NCI-H2171 treated with DMSO at 0.1 percent for 48 hours (cell line): Measurements from ENCODE around the gene EXOC3L4.

Experiments
- DNase-seq: peaks from one replicate; lab custom pipeline; 2025; lab: John Stamatoyannopoulos, UW

The EXOC3L4 gene

GRCh38 chr14:103091041-103091882 lies 3.3 kb upstream of the EXOC3L4 start:
- peak; percentile 50 for DNase-seq

GRCh38 chr14:103091883-103092222 lies 2.7 kb upstream of the EXOC3L4 start:
- DNase-seq, result no peak

- no peak for DNase-seq
Observed at GRCh38 chr14:103093856-103094405, 594 bp upstream of the EXOC3L4 start.

GRCh38 chr14:103095210-103095778 lies 769 bp downstream of the EXOC3L4 start:
- no peak for DNase-seq

- no peak for DNase-seq
Observed at GRCh38 chr14:103096387-103096786, 1.9 kb downstream of the EXOC3L4 start.

- DNase-seq, result no peak
Observed at GRCh38 chr14:103097244-103097993, 2.9 kb downstream of the EXOC3L4 start.

GRCh38 chr14:103097994-103098957 lies 3.8 kb downstream of the EXOC3L4 start:
- no peak for DNase-seq

GRCh38 chr14:103099081-103099732 lies 4.7 kb downstream of the EXOC3L4 start:
- DNase-seq, result no peak

GRCh38 chr14:103099733-103100280 lies 5.3 kb downstream of the EXOC3L4 start:
- DNase-seq, result no peak

- DNase-seq, result no peak
Observed at GRCh38 chr14:103100281-103101121, 6.0 kb downstream of the EXOC3L4 start.

GRCh38 chr14:103101257-103101962 lies 6.9 kb downstream of the EXOC3L4 start:
- DNase-seq, result no peak

GRCh38 chr14:103101963-103102688 lies 7.6 kb downstream of the EXOC3L4 start:
- DNase-seq, result no peak

GRCh38 chr14:103102689-103103260 lies 8.2 kb downstream of the EXOC3L4 start:
- DNase-seq, result no peak

GRCh38 chr14:103103461-103104388 lies 9.2 kb downstream of the EXOC3L4 start:
- peak; percentile 87 for DNase-seq

- peak; percentile 19 for DNase-seq
Observed at GRCh38 chr14:103104389-103104653, 9.8 kb downstream of the EXOC3L4 start.

GRCh38 chr14:103104654-103105452 lies 10.3 kb downstream of the EXOC3L4 start:
- peak; percentile 81 for DNase-seq
